ENCODE measurements around the gene HOXA11.

Gene HOXA11

GRCh38 chr7:27138472-27138871 lies 46.6 kb downstream of the HOXA11 start:
- peaks cover 100% of the 10 kb centered on the region for H3K27me3 ChIP-seq (ENCODE audit: control insufficient read depth, insufficient read depth, low read length, poor library complexity, severe bottlenecking)

GRCh38 chr7:27137640-27138315 lies 47.3 kb downstream of the HOXA11 start:
- 49 to 65% methylated on average over 2 of the region's 2 CpGs for WGBS, 2 experiments
- H3K4me3 ChIP-seq (ENCODE audit: insufficient read depth, low read depth, low read length), result no peak overlapping the region

More at GRCh38 chr7:27138472-27138871, 46.6 kb downstream of the HOXA11 start:
- H3K36me3 ChIP-seq (ENCODE audit: control insufficient read depth, insufficient read depth, low read length), result no peaks in the 10 kb centered on the region
- no peak overlapping the region for H3K27ac ChIP-seq (ENCODE audit: insufficient read depth, low read depth, low read length, poor library complexity, severe bottlenecking)
- peaks cover 4% of the 10 kb centered on the region for H3K4me1 ChIP-seq (ENCODE audit: control insufficient read depth, insufficient read depth, low read length)
- no peaks in the 10 kb centered on the region for H3K9me3 ChIP-seq (ENCODE audit: control insufficient read depth, low read length)
- WGBS, 2 experiments, result 25 to 29% methylated on average over 1 of the region's 1 CpG
- no peak overlapping the region for H3K4me3 ChIP-seq (ENCODE audit: insufficient read depth, low read depth, low read length)

DNA sequence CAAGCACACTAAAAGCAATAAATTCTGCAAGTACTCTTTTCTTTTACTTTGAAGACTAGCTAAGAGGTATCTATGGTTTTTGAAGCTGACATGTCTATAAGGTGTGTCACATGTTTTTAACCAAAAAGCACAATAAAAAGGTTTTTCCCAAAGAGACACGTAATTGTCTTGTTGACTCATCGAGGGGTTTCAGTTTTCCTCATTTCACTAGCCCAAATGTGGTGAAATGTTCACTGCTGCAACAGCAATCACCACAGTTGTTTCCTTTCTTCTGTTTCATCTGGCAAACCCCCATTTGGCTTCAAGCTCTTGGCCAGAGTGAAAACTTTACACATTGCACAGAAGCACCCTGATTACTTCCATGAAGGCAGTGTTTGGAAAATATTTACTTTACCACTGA lies 50.6 kb downstream of the HOXA11 start:
- Histone ChIP-seq H3K4me3 (ENCODE audit: insufficient read depth, low read depth, low read length) (no peak overlapping the region), H3K27ac (ENCODE audit: insufficient read depth, low read depth, low read length, poor library complexity, severe bottlenecking) (no peak overlapping the region)

More at GRCh38 chr7:27137640-27138315, 47.3 kb downstream of the HOXA11 start:
- Histone ChIP-seq H3K9me3 (ENCODE audit: control insufficient read depth, low read length) (no peaks in the 10 kb centered on the region), H3K4me1 (ENCODE audit: control insufficient read depth, insufficient read depth, low read length) (peaks cover 4% of the 10 kb centered on the region), H3K27ac (ENCODE audit: insufficient read depth, low read depth, low read length, poor library complexity, severe bottlenecking) (no peak overlapping the region), H3K36me3 (ENCODE audit: control insufficient read depth, insufficient read depth, low read length) (no peaks in the 10 kb centered on the region), H3K27me3 (ENCODE audit: control insufficient read depth, insufficient read depth, low read length, poor library complexity, severe bottlenecking) (peaks cover 100% of the 10 kb centered on the region)

GRCh38 chr7:27133409-27134231 lies 51.4 kb downstream of the HOXA11 start:
- 15 to 17% methylated on average over 16 to 18 of the region's 18 CpGs for WGBS, 2 experiments
- Histone ChIP-seq H3K27me3 (ENCODE audit: control insufficient read depth, insufficient read depth, low read length, poor library complexity, severe bottlenecking) (peaks cover 100% of the 10 kb centered on the region), H3K27ac (ENCODE audit: insufficient read depth, low read depth, low read length, poor library complexity, severe bottlenecking) (no peak overlapping the region), H3K9me3 (ENCODE audit: control insufficient read depth, low read length) (no peaks in the 10 kb centered on the region), H3K4me1 (ENCODE audit: control insufficient read depth, insufficient read depth, low read length) (no peaks in the 10 kb centered on the region), H3K4me3 (ENCODE audit: insufficient read depth, low read depth, low read length) (no peak overlapping the region), H3K36me3 (ENCODE audit: control insufficient read depth, insufficient read depth, low read length) (no peaks in the 10 kb centered on the region)

More for the DNA sequence above, 50.6 kb downstream of the HOXA11 start:
- Histone ChIP-seq H3K4me1 (ENCODE audit: control insufficient read depth, insufficient read depth, low read length) (no peaks in the 10 kb centered on the region), H3K9me3 (ENCODE audit: control insufficient read depth, low read length) (no peaks in the 10 kb centered on the region), H3K36me3 (ENCODE audit: control insufficient read depth, insufficient read depth, low read length) (no peaks in the 10 kb centered on the region), H3K27me3 (ENCODE audit: control insufficient read depth, insufficient read depth, low read length, poor library complexity, severe bottlenecking) (peaks cover 100% of the 10 kb centered on the region)
- WGBS, 2 experiments, result 16 to 18% methylated on average over 2 of the region's 2 CpGs

- Histone ChIP-seq H3K27ac (ENCODE audit: insufficient read depth, low read depth, low read length, poor library complexity, severe bottlenecking) (no peak overlapping the region), H3K27me3 (ENCODE audit: control insufficient read depth, insufficient read depth, low read length, poor library complexity, severe bottlenecking) (peaks cover 100% of the 10 kb centered on the region), H3K36me3 (ENCODE audit: control insufficient read depth, insufficient read depth, low read length) (no peaks in the 10 kb centered on the region), H3K4me3 (ENCODE audit: insufficient read depth, low read depth, low read length) (no peak overlapping the region), H3K9me3 (ENCODE audit: control insufficient read depth, low read length) (no peaks in the 10 kb centered on the region), H3K4me1 (ENCODE audit: control insufficient read depth, insufficient read depth, low read length) (no peaks in the 10 kb centered on the region)
- WGBS, 2 experiments, result 16 to 30% methylated on average over 6 of the region's 6 CpGs
Observed at GRCh38 chr7:27132978-27133377, 52.1 kb downstream of the HOXA11 start.

DNA sequence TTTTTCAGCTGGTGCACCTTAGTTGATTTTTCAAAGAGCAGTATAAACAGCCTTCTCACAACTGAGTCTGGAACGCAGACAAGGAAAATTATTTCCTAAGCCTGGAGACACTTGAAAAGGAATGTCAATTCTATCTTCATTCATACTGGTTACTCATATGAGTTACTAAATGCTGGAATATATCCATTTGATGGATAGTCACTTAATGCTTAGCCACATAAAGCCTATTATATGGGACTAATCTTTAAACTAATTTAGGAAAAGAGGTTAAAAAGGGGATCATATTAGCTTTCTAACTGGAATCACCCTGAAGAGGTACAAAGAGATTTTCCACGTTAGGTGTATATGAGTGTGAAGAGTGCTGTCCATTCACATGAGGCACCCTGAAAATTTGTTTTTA lies 52.8 kb downstream of the HOXA11 start:
- Histone ChIP-seq H3K27ac (ENCODE audit: insufficient read depth, low read depth, low read length, poor library complexity, severe bottlenecking) (no peak overlapping the region), H3K4me1 (ENCODE audit: control insufficient read depth, insufficient read depth, low read length) (no peaks in the 10 kb centered on the region), H3K36me3 (ENCODE audit: control insufficient read depth, insufficient read depth, low read length) (no peaks in the 10 kb centered on the region), H3K27me3 (ENCODE audit: control insufficient read depth, insufficient read depth, low read length, poor library complexity, severe bottlenecking) (peaks cover 100% of the 10 kb centered on the region), H3K4me3 (ENCODE audit: insufficient read depth, low read depth, low read length) (no peak overlapping the region), H3K9me3 (ENCODE audit: control insufficient read depth, low read length) (no peaks in the 10 kb centered on the region)
- 25 to 37% methylated on average over 2 of the region's 2 CpGs for WGBS, 2 experiments

- no peak overlapping the region for H3K27ac ChIP-seq (ENCODE audit: insufficient read depth, low read depth, low read length, poor library complexity, severe bottlenecking)
- H3K9me3 ChIP-seq (ENCODE audit: control insufficient read depth, low read length), result no peaks in the 10 kb centered on the region
- no peaks in the 10 kb centered on the region for H3K36me3 ChIP-seq (ENCODE audit: control insufficient read depth, insufficient read depth, low read length)
- H3K4me3 ChIP-seq (ENCODE audit: insufficient read depth, low read depth, low read length), result no peak overlapping the region
- H3K4me1 ChIP-seq (ENCODE audit: control insufficient read depth, insufficient read depth, low read length), result no peaks in the 10 kb centered on the region
- peaks cover 100% of the 10 kb centered on the region for H3K27me3 ChIP-seq (ENCODE audit: control insufficient read depth, insufficient read depth, low read length, poor library complexity, severe bottlenecking)
- WGBS, 2 experiments, result 6 to 7% methylated on average over 12 of the region's 12 CpGs
Observed at GRCh38 chr7:27131390-27131819, 53.6 kb downstream of the HOXA11 start.
